NCI-H2196 (cell line): Measurements from ENCODE around the gene HDAC11.

Experiments used
- DNase-seq: peaks from one replicate; lab custom pipeline; 2025; ENCODE audit not compliant: unreplicated experiment; lab: John Stamatoyannopoulos, UW

Gene HDAC11

GRCh38 chr3:13540297-13540995, 60.3 kb downstream of the HDAC11 start:
- DNase-seq = no peak

- DNase-seq = no peak
Measured at GRCh38 chr3:13541691-13542090, 61.6 kb downstream of the HDAC11 start.

- DNase-seq = no peak
Measured at GRCh38 chr3:13542142-13542541, 62.0 kb downstream of the HDAC11 start.

GRCh38 chr3:13543253-13543652, 63.1 kb downstream of the HDAC11 start:
- DNase-seq = no peak

GRCh38 chr3:13544293-13544831, 64.3 kb downstream of the HDAC11 start:
- no peak for DNase-seq

- no peak for DNase-seq
Measured at GRCh38 chr3:13544951-13545651, 65.0 kb downstream of the HDAC11 start.

- DNase-seq = no peak
Measured at GRCh38 chr3:13545952-13546454, 65.9 kb downstream of the HDAC11 start.

- no peak for DNase-seq
Measured at GRCh38 chr3:13546667-13547171, 66.6 kb downstream of the HDAC11 start.

GRCh38 chr3:13547591-13548371, 67.7 kb downstream of the HDAC11 start:
- DNase-seq = no peak

- DNase-seq = peak; percentile 57
Measured at GRCh38 chr3:13548696-13549622, 68.9 kb downstream of the HDAC11 start, which contains the start of gene FBLN2. Gene FBLN2 (plus strand): TSS chr3:13549125. CDS start chr3:13570356, 21,231 bp downstream.

GRCh38 chr3:13549623-13550422, 69.7 kb downstream of the HDAC11 start:
- DNase-seq = no peak

- DNase-seq = no peak
Measured at GRCh38 chr3:13550423-13550690, 70.3 kb downstream of the HDAC11 start.

- DNase-seq = no peak
Measured at GRCh38 chr3:13550791-13551360, 70.8 kb downstream of the HDAC11 start.

GRCh38 chr3:13552857-13553652, 72.9 kb downstream of the HDAC11 start:
- DNase-seq = no peak

GRCh38 chr3:13553686-13554085, 73.6 kb downstream of the HDAC11 start:
- no peak for DNase-seq

GRCh38 chr3:13555753-13556152, 75.6 kb downstream of the HDAC11 start:
- DNase-seq = no peak
